Measurements from ENCODE around the gene ALOXE3.
A peak's percentile ranks its signal among the peaks of the same experiment; 100 is the strongest.

The ALOXE3 gene

GRCh38 chr17:8141045-8141444, 22.7 kb upstream of the ALOXE3 start:
- no peak for DNase-seq (ENCODE audit: extremely low spot score)
- ChIA-PET POLR2A (interaction anchor here (1.3 to 5.8 kb wide), 5 partner anchors 11 to 51 kb away, joined by 4 to 53 read pairs (median 9); partner anchors contain the start of gene PER1), CTCF (interaction anchor here (1.3 kb wide), 1 partner anchor 82 kb away, joined by 3 read pairs; no protein-coding TSS in a partner anchor)
- TF ChIP-seq HDGF (IDR thresholded peaks at IDR 0.05; ENCODE audit: borderline replicate concordance) (no peak), CTBP1 (IDR thresholded peaks at IDR 0.05; ENCODE audit: borderline replicate concordance) (no peak), SP1 (IDR thresholded peaks at IDR 0.05) (no peak), NFRKB (IDR thresholded peaks at IDR 0.05) (no peak), PKNOX1 (IDR thresholded peaks at IDR 0.05) (no peak), SUZ12 (IDR thresholded peaks at IDR 0.05) (no peak)

GRCh38 chr17:8140065-8141029, 22.0 kb upstream of the ALOXE3 start:
- no peak for DNase-seq (ENCODE audit: extremely low spot score)
- CTCF ChIA-PET, result interaction anchor here (1.3 kb wide), 1 partner anchor 83 kb away, joined by 3 read pairs; no protein-coding TSS in a partner anchor
- no peak for TF ChIP-seq PKNOX1 (IDR thresholded peaks at IDR 0.05)
- TF ChIP-seq NFRKB (IDR thresholded peaks at IDR 0.05), result no peak
- TF ChIP-seq L3MBTL2 (conservative IDR thresholded peaks at IDR 0.05), result no peak
- POLR2A ChIA-PET, result interaction anchor here (1.3 to 5.8 kb wide), 6 partner anchors 12 to 82 kb away, joined by 4 to 53 read pairs (median 8); partner anchors contain the start of gene PER1

GRCh38 chr17:8138672-8139371, 20.5 kb upstream of the ALOXE3 start:
- TF ChIP-seq FOXM1 (IDR thresholded peaks at IDR 0.05; ENCODE audit: borderline replicate concordance) (no peak), NFRKB (IDR thresholded peaks at IDR 0.05) (no peak), FOXK2 (IDR thresholded peaks at IDR 0.05) (no peak), LEF1 (IDR thresholded peaks at IDR 0.05; ENCODE audit: borderline replicate concordance) (no peak), PKNOX1 (IDR thresholded peaks at IDR 0.05) (0 out of 2 replicates have a peak, but pooled peaks have one; percentile 49), HDGF (IDR thresholded peaks at IDR 0.05; ENCODE audit: borderline replicate concordance) (no peak), CTBP1 (IDR thresholded peaks at IDR 0.05; ENCODE audit: borderline replicate concordance) (no peak), FOXA1 (IDR thresholded peaks at IDR 0.05) (no peak), SUZ12 (IDR thresholded peaks at IDR 0.05) (no peak), ELF4 (IDR thresholded peaks at IDR 0.05) (no peak), L3MBTL2 (conservative IDR thresholded peaks at IDR 0.05) (peak; percentile 48; the same call in 1 of the 2 replicates), ZNF384 (IDR thresholded peaks at IDR 0.05) (no peak)
- DNase-seq (ENCODE audit: extremely low spot score), result peak; percentile 89
- POLR2A ChIA-PET, result interaction anchor here (1.0 to 5.8 kb wide), 7 partner anchors 14 to 243 kb away, joined by 3 to 53 read pairs (median 4); partner anchors contain the start of genes PER1 and SLC25A35
- CTCF ChIA-PET, result interaction anchor here (1.4 to 2.4 kb wide), 2 partner anchors 65 to 108 kb away, joined by 4 to 6 read pairs; partner anchors contain the start of gene CTC1

- POLR2A ChIA-PET, result interaction anchor here (1.0 to 5.8 kb wide), 6 partner anchors 14 to 244 kb away, joined by 3 to 53 read pairs (median 4); partner anchors contain the start of genes PER1 and SLC25A35
- TF ChIP-seq FOXA1 (IDR thresholded peaks at IDR 0.05) (no peak), L3MBTL2 (conservative IDR thresholded peaks at IDR 0.05) (0 out of 2 replicates have a peak, but pooled peaks have one; percentile 28), FOXK2 (IDR thresholded peaks at IDR 0.05) (no peak)
- CTCF ChIA-PET, result interaction anchor here (0.7 to 2.4 kb wide), 4 partner anchors 19 to 109 kb away, joined by 4 to 7 read pairs (median 5); partner anchors contain the start of gene CTC1
- DNase-seq (ENCODE audit: extremely low spot score), result no peak
These were observed 20.0 kb upstream of the ALOXE3 start for GRCh38 chr17:8138374-8138671.

- DNase-seq (ENCODE audit: extremely low spot score), result no peak
- no peak for TF ChIP-seq HDGF (IDR thresholded peaks at IDR 0.05; ENCODE audit: borderline replicate concordance)
- no peak for TF ChIP-seq NFRKB (IDR thresholded peaks at IDR 0.05)
- no peak for TF ChIP-seq ARNT (IDR thresholded peaks at IDR 0.05)
- no peak for TF ChIP-seq SP1 (IDR thresholded peaks at IDR 0.05)
- no peak for TF ChIP-seq CTBP1 (IDR thresholded peaks at IDR 0.05; ENCODE audit: borderline replicate concordance)
- no peak for TF ChIP-seq ELF4 (IDR thresholded peaks at IDR 0.05)
- TF ChIP-seq LEF1 (IDR thresholded peaks at IDR 0.05; ENCODE audit: borderline replicate concordance), result no peak
- no peak for TF ChIP-seq BHLHE40 (IDR thresholded peaks at IDR 0.05; ENCODE audit: borderline replicate concordance)
- TF ChIP-seq SUZ12 (IDR thresholded peaks at IDR 0.05), result no peak
- TF ChIP-seq FOXA1 (IDR thresholded peaks at IDR 0.05), result no peak
- TF ChIP-seq PKNOX1 (IDR thresholded peaks at IDR 0.05), result no peak
- TF ChIP-seq FOXK2 (IDR thresholded peaks at IDR 0.05), result no peak
- TF ChIP-seq TARDBP (IDR thresholded peaks at IDR 0.05), result no peak
- TF ChIP-seq ZNF384 (IDR thresholded peaks at IDR 0.05), result no peak
- no peak for TF ChIP-seq L3MBTL2 (conservative IDR thresholded peaks at IDR 0.05)
- no peak for TF ChIP-seq FOXM1 (IDR thresholded peaks at IDR 0.05; ENCODE audit: borderline replicate concordance)
- ChIA-PET CTCF (interaction anchor here (0.7 to 2.4 kb wide), 6 partner anchors 18 to 71 kb away, joined by 3 to 7 read pairs (median 4); no protein-coding TSS in a partner anchor), POLR2A (interaction anchor here (0.9 to 5.8 kb wide), 9 partner anchors 9 to 244 kb away, joined by 3 to 53 read pairs (median 4); partner anchors contain the start of genes AURKB, PER1 and SLC25A35)
These were observed 19.5 kb upstream of the ALOXE3 start for GRCh38 chr17:8137645-8138373.
